CD4-positive, alpha-beta memory T cell (primary cell): ENCODE data around the gene BBS4. TPM values are rescaled to one million over a fixed set of nuclear protein-coding genes. Genes with fewer than 3 reads are reported as not detected.
"Not testable (repeated sequence)": the region's sequence is repeated elsewhere in the genome, so short reads cannot be mapped to it uniquely, and the experiment has no call there.

Experiments
- CTCF ChIA-PET: fragments of 350-600 bp; sonication (Branson Sonifier 250); formaldehyde crosslinking; loops from one replicate; lab custom pipeline; 2021; ENCODE audit warnings: inconsistent platforms; ENCODE audit not compliant: partially characterized antibody; lab: Charles Lee
- POLR2A ChIA-PET: fragments of 350-600 bp; sonication (Branson Sonifier 250); formaldehyde crosslinking; loops from one replicate; lab custom pipeline; 2021; ENCODE audit not compliant: partially characterized antibody; lab: Charles Lee
- DNase-seq, 5 donors: peaks; one replicate each; pipeline versions ENCODE4 v3.0.0 to v3.0.0-alpha.2; 2020 to 2022; ENCODE audit warnings: mixed read lengths in 1 of 5
- H3K27ac ChIP-seq: one replicate; pipeline ENCODE4 v1.7.0; 2013; ENCODE audit warnings: low read depth, low read length
- H3K27me3 ChIP-seq: 2 replicates; pipeline ENCODE4 v1.7.0; 2013; ENCODE audit warnings: mild to moderate bottlenecking, low read length, moderate library complexity; ENCODE audit not compliant: insufficient read depth
- H3K36me3 ChIP-seq: 2 replicates; pipeline ENCODE4 v1.7.0; 2013; ENCODE audit warnings: mild to moderate bottlenecking, low read length, moderate library complexity; ENCODE audit not compliant: insufficient read depth
- H3K4me1 ChIP-seq: 2 replicates; pipeline ENCODE4 v1.7.0; 2013; ENCODE audit warnings: mild to moderate bottlenecking, low read length, moderate library complexity; ENCODE audit not compliant: insufficient read depth
- H3K4me3 ChIP-seq, 2 donors: one replicate each; pipeline ENCODE4 v1.7.0; 2013; ENCODE audit warnings: low read length in 2 of 2, mild to moderate bottlenecking in 1 of 2
- H3K9me3 ChIP-seq, 2 donors: one replicate each; pipeline ENCODE4 v1.7.0; 2013; ENCODE audit warnings: low read length in 2 of 2, control low read depth in 1 of 2; ENCODE audit not compliant: control insufficient read depth in 1 of 2
- H3K27ac Mint-ChIP-seq, 7 donors: one replicate each; pipeline ENCODE4 v1.8.0; 2020 to 2021; ENCODE audit warnings: mixed read lengths in 7 of 7, mild to moderate bottlenecking in 6 of 7, inconsistent platforms in 3 of 7, moderate library complexity in 3 of 7
- H3K27me3 Mint-ChIP-seq, 2 donors: one replicate each; pipeline ENCODE4 v1.8.0; 2020 to 2021; ENCODE audit warnings: mixed read lengths in 2 of 2
- H3K36me3 Mint-ChIP-seq, 2 donors: one replicate each; pipeline ENCODE4 v1.8.0; 2020 to 2021; ENCODE audit warnings: mixed read lengths in 2 of 2, inconsistent platforms in 1 of 2, mild to moderate bottlenecking in 1 of 2
- H3K4me1 Mint-ChIP-seq, 4 donors: one replicate each; pipeline ENCODE4 v1.8.0; 2020 to 2021; ENCODE audit warnings: mixed read lengths in 4 of 4, mild to moderate bottlenecking in 1 of 4
- H3K4me3 Mint-ChIP-seq, 8 donors: one replicate each; pipeline ENCODE4 v1.8.0; 2020 to 2021; ENCODE audit warnings: mixed read lengths in 8 of 8, mild to moderate bottlenecking in 7 of 8, moderate library complexity in 6 of 8, inconsistent platforms in 3 of 8
- H3K9me3 Mint-ChIP-seq, 8 donors: one replicate each; pipeline ENCODE4 v1.8.0; 2020 to 2021; ENCODE audit warnings: mixed read lengths in 8 of 8, mild to moderate bottlenecking in 5 of 8, inconsistent platforms in 3 of 8, moderate library complexity in 1 of 8
- intact Hi-C: fragments of 100-400 bp; cut with micrococcal nuclease; formaldehyde crosslinking; loops from one replicate; pipeline ENCODE4 v1.15.1; 2023
- polyA plus RNA-seq, 2 donors: library from polyadenylated mRNA; unstranded; fragments of 300-500 nt; fragmentation: Illumina TruSeq; gene quantifications; one replicate each; pipeline ENCODE4 v1.2.3, GENCODE V29; 2021
- total RNA-seq, 2 experiments: library from RNA; stranded (reverse); gene quantifications; one replicate each; pipeline ENCODE4 v1.2.3, GENCODE V29; 2021

BBS4 gene
- total and polyA plus RNA-seq, 4 experiments from 2014 or later = 7.7 to 22.2 (median 16.5) TPM

DNA sequence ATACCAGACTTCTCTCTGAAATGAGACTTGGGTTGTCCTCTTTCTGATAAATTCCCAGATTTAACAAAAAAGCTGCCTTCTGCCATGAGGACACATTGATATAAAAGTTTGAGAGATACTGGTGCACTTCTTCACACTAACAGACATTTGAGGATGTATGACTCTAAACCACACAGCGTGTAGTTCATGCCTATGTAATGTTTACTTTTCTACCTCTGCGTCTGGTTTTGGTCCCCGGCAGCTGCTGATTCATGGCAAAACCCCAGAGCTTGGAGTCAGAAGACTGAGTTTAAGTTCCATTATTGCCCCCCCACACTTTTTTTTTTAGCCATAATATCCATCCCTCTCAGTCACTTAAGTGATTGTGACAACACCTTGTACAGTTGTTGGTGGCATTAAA is 30.0 kb upstream of the BBS4 start:
- H3K36me3 ChIP-seq, H3K4me1 Mint-ChIP-seq, H3K27ac Mint-ChIP-seq, H3K27ac ChIP-seq, H3K27me3 Mint-ChIP-seq, H3K27me3 ChIP-seq, H3K4me1 ChIP-seq, POLR2A ChIA-PET, H3K4me3 ChIP-seq, H3K36me3 Mint-ChIP-seq, DNase-seq, H3K9me3 Mint-ChIP-seq, intact Hi-C loops, CTCF ChIA-PET, H3K9me3 ChIP-seq, H3K4me3 Mint-ChIP-seq: not testable (repeated sequence)

GRCh38 chr15:72661081-72661480 is 24.9 kb upstream of the BBS4 start:
- POLR2A ChIA-PET, H3K27me3 ChIP-seq, H3K36me3 ChIP-seq, H3K9me3 ChIP-seq, H3K4me1 Mint-ChIP-seq, H3K27me3 Mint-ChIP-seq, CTCF ChIA-PET, H3K4me1 ChIP-seq, intact Hi-C loops, H3K36me3 Mint-ChIP-seq, H3K27ac Mint-ChIP-seq, H3K27ac ChIP-seq, H3K4me3 Mint-ChIP-seq, DNase-seq, H3K4me3 ChIP-seq, H3K9me3 Mint-ChIP-seq: not testable (repeated sequence)

DNA sequence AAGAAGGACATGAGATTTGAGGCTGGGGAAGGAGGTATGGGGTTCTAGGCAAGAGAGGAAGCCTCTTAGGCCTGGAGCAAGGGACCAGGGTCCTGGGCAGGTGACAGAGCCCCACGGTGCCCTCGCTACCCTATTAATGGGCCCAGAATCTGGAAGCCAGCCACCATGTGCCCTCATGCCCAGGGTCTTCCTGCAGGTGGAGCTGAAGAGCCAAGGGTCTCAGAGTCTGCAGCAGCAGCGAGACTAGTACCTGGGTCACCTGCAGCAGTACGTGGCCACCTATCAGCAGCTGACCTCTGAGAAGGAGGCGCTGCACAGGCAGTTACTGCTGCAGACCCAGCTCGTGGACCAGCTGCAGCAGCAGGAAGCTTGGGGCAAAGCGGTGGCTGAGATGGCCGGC is 22.1 kb upstream of the BBS4 start:
- DNase-seq, POLR2A ChIA-PET, H3K4me3 ChIP-seq, H3K36me3 Mint-ChIP-seq, H3K27ac Mint-ChIP-seq, H3K27ac ChIP-seq, H3K27me3 Mint-ChIP-seq, intact Hi-C loops, H3K27me3 ChIP-seq, H3K9me3 Mint-ChIP-seq, H3K4me1 Mint-ChIP-seq, H3K4me1 ChIP-seq, H3K36me3 ChIP-seq, H3K4me3 Mint-ChIP-seq, H3K9me3 ChIP-seq, CTCF ChIA-PET: not testable (repeated sequence)

GRCh38 chr15:72665706-72666105 is 20.3 kb upstream of the BBS4 start:
- H3K4me3 ChIP-seq, H3K9me3 ChIP-seq, H3K36me3 Mint-ChIP-seq, H3K4me1 ChIP-seq, H3K27ac Mint-ChIP-seq, H3K36me3 ChIP-seq, H3K27me3 Mint-ChIP-seq, H3K9me3 Mint-ChIP-seq, H3K27ac ChIP-seq, CTCF ChIA-PET, POLR2A ChIA-PET, intact Hi-C loops, H3K27me3 ChIP-seq, H3K4me3 Mint-ChIP-seq, H3K4me1 Mint-ChIP-seq, DNase-seq: not testable (repeated sequence)

DNA sequence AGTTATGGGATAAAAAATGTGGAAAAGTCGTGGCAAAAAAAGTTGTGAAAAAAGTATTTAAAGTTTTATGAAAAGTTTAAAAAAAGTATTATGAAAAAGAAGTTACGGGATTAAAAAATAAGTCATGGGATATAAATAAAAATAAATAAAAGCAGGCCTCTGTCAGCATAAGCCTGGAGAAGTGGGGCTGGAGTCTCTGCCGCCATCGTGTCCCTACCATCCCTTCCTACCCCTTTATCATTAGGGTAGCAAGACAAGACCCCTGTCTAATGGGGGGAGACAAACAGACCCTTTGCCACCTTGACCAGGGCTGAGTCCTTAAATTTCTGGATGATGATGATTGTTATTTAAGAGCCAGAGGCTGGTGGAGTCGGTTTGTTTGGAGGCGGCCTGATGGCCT is 16.2 kb upstream of the BBS4 start:
- intact Hi-C loops = loop anchor here (10.0 kb wide), 2 partner anchors 325 to 475 kb away; partner anchors contain the start of gene GRAMD2A
- H3K27ac Mint-ChIP-seq, H3K4me1 ChIP-seq, H3K36me3 ChIP-seq, H3K27me3 Mint-ChIP-seq, H3K4me1 Mint-ChIP-seq, H3K27me3 ChIP-seq, H3K4me3 ChIP-seq, DNase-seq, H3K36me3 Mint-ChIP-seq, CTCF ChIA-PET, H3K9me3 Mint-ChIP-seq, H3K9me3 ChIP-seq, H3K27ac ChIP-seq, POLR2A ChIA-PET, H3K4me3 Mint-ChIP-seq: not testable (repeated sequence)

DNA sequence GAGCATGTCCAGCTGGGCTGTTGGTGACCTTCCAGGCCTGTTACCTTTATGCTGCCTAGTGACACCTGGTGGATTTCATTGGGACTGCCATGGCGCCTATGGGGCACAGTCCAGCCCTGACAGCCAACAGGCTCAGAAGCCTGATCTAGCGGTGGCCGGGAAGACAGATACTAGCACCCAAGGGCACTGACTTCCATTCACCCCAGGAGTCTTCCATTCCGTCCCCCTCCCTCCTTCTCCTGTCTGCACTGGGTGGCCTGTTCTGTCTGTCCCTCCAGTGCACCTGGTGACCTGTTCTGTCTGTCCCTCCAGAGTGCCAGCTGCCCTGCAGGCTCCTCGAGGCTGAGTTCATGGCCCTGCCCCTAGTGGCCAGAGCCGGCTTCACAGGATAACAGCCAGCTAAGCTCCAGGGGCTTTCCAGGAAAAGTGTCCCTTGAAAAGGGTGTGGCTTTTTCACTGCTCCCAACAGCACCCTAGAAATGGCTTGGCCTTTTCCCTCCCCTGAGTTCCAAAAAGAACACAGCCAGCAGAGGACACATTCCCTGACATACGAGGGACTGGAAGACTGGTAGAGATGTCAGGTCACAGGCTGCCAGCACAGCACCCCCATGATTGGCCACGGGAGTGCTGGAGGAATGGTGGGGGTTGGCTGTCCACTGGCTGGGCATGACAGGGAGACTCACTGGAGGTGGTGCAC is 15.2 kb upstream of the BBS4 start:
- H3K9me3 ChIP-seq, H3K27me3 ChIP-seq, H3K27me3 Mint-ChIP-seq, H3K4me1 ChIP-seq, H3K4me1 Mint-ChIP-seq, H3K9me3 Mint-ChIP-seq, H3K36me3 ChIP-seq, H3K27ac ChIP-seq, H3K36me3 Mint-ChIP-seq: not testable (repeated sequence)
- intact Hi-C loops = loop anchor here (10.0 kb wide), 2 partner anchors 326 to 476 kb away; partner anchors contain the start of gene GRAMD2A
- peak overlapping the region; percentile 72 to 93 (median 86) for H3K4me3 Mint-ChIP-seq
- POLR2A ChIA-PET = interaction anchor here (1.1 kb wide), 1 partner anchor 15 kb away, joined by 6 read pairs; the partner anchor contains the start of genes BBS4 and HIGD2B
- peak overlapping the region in 1 of 2 donors; percentile 41 for H3K4me3 ChIP-seq
- peak; percentile 66 to 76 (median 74) for DNase-seq
- H3K27ac Mint-ChIP-seq = peak overlapping the region in 5 of 7 donors; percentile 5 to 89 (median 80)
- CTCF ChIA-PET = interaction anchor here (0.6 to 2.0 kb wide), 15 partner anchors 10 to 491 kb away, joined by 3 to 26 read pairs (median 3); no protein-coding TSS in a partner anchor

GRCh38 chr15:72671525-72671924 is 14.5 kb upstream of the BBS4 start:
- Histone ChIP-seq H3K4me1 (peaks cover 4% of the 10 kb centered on the region), H3K27me3 (no peaks in the 10 kb centered on the region), H3K36me3 (no peaks in the 10 kb centered on the region), H3K27ac (no peak overlapping the region), H3K9me3 (no peaks in the 10 kb centered on the region), H3K4me3 (no peak overlapping the region)
- intact Hi-C loops = loop anchor here (10.0 kb wide), 2 partner anchors 327 to 477 kb away; partner anchors contain the start of gene GRAMD2A
- peaks cover 0 to 4% (median under 1%) of the 10 kb centered on the region in 4 donors for H3K4me1 Mint-ChIP-seq
- H3K27me3 Mint-ChIP-seq = peaks cover 7 to 13% of the 10 kb centered on the region in 2 donors
- ChIA-PET POLR2A (interaction anchor here (1.1 kb wide), 1 partner anchor 15 kb away, joined by 6 read pairs; the partner anchor contains the start of genes BBS4 and HIGD2B), CTCF (interaction anchor here (0.6 to 4.2 kb wide), 15 partner anchors 10 to 492 kb away, joined by 3 to 26 read pairs (median 3); no protein-coding TSS in a partner anchor)
- DNase-seq = no peak
- H3K36me3 Mint-ChIP-seq = no peaks in the 10 kb centered on the region
- H3K9me3 Mint-ChIP-seq = no peaks in the 10 kb centered on the region
- H3K4me3 Mint-ChIP-seq = no peak overlapping the region
- H3K27ac Mint-ChIP-seq = no peak overlapping the region
